Measurements from ENCODE around the gene SUN1.

SUN1 gene

GRCh38 chr7:854118-854775, 22.0 kb downstream of the SUN1 start:
- no peak overlapping the region for H3K4me3 ChIP-seq (ENCODE audit: low read depth, low read length)
- no peak for TF ChIP-seq CTCF (IDR thresholded peaks at IDR 0.05; ENCODE audit: low read depth, low read length)

- TF ChIP-seq CTCF (IDR thresholded peaks at IDR 0.05; ENCODE audit: low read depth, low read length) = no peak
- H3K4me3 ChIP-seq (ENCODE audit: low read depth, low read length) = no peak overlapping the region
Observed at GRCh38 chr7:855686-856369, 23.6 kb downstream of the SUN1 start.

GRCh38 chr7:856444-857095, 24.3 kb downstream of the SUN1 start:
- TF ChIP-seq CTCF (IDR thresholded peaks at IDR 0.05; ENCODE audit: low read depth, low read length) = no peak
- no peak overlapping the region for H3K4me3 ChIP-seq (ENCODE audit: low read depth, low read length)

- TF ChIP-seq CTCF (IDR thresholded peaks at IDR 0.05; ENCODE audit: low read depth, low read length) = no peak
- no peak overlapping the region for H3K4me3 ChIP-seq (ENCODE audit: low read depth, low read length)
Observed at GRCh38 chr7:857661-858060, 25.4 kb downstream of the SUN1 start.

GRCh38 chr7:859359-860030, 27.2 kb downstream of the SUN1 start:
- no peak overlapping the region for H3K4me3 ChIP-seq (ENCODE audit: low read depth, low read length)
- no peak for TF ChIP-seq CTCF (IDR thresholded peaks at IDR 0.05; ENCODE audit: low read depth, low read length)

GRCh38 chr7:860149-860548, 27.9 kb downstream of the SUN1 start:
- H3K4me3 ChIP-seq (ENCODE audit: low read depth, low read length) = no peak overlapping the region
- no peak for TF ChIP-seq CTCF (IDR thresholded peaks at IDR 0.05; ENCODE audit: low read depth, low read length)

Data from WI38 (cell line).